Measurements from ENCODE around the gene ERG. TPM values are rescaled to one million over a fixed set of nuclear protein-coding genes. Genes with fewer than 3 reads are reported as not detected.

The ERG gene
- total RNA-seq, 1 experiment from 2014 or later, result 0.11 TPM

DNA sequence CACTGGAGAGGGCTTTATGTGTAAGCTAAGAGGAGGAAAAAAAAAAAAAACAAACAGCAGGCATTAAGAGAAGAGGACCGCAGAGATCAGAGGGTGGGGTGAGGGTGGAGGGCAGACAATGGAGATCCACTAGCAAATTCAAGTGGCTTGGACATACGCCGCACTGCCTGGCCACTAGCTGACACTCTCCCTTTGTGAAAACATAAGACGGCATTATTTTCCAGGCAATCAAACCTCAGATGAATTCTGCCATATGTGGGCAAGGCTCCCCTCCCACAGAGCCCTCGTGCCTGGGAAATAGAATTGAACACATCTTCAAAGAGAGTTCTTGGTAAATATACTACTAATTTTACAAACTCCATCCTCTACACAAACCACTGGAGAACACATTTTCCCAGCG, 53.6 kb downstream of the ERG start:
- Mint-ChIP-seq H3K9me3 (no peaks in the 10 kb centered on the region; a peak in 2 of 5 replicates), H3K27me3 (ENCODE audit: low read depth) (peaks cover 72% of the 10 kb centered on the region), H3K4me1 (peaks cover 13 to 14% of the 10 kb centered on the region in 2 experiments), H3K4me3 (no peak overlapping the region), H3K27ac (no peak overlapping the region), H3K36me3 (ENCODE audit: insufficient read depth in 1 of 3, low read depth in 3 of 3) (no peaks in the 10 kb centered on the region)
- Histone ChIP-seq H3K79me1 (ENCODE audit: insufficient read depth, low read depth, low read length, poor library complexity, severe bottlenecking) (no peaks in the 10 kb centered on the region), H2AFZ (ENCODE audit: low read length) (no peak overlapping the region), H3K23me2 (ENCODE audit: insufficient read length, low read depth, low read length, poor library complexity, severe bottlenecking) (no peaks in the 10 kb centered on the region), H4K91ac (ENCODE audit: insufficient read length, low read depth, low read length) (no peak overlapping the region), H3K4me2 (ENCODE audit: insufficient read depth, insufficient read length, low read length) (no peak overlapping the region), H3K18ac (ENCODE audit: insufficient read length, low read depth, low read length) (no peak overlapping the region), H4K8ac (replicated peaks; ENCODE audit: insufficient read length, low read depth, low read length) (no peak overlapping the region), H3K27ac (ENCODE audit: insufficient read length, low read depth, low read length) (no peak overlapping the region), H3K79me2 (ENCODE audit: insufficient read depth, low read length) (no peaks in the 10 kb centered on the region), H3T11ph (ENCODE audit: low read length) (no peak overlapping the region), H3K56ac (ENCODE audit: insufficient read length, low read depth, low read length) (no peak overlapping the region), H2BK12ac (ENCODE audit: insufficient read length, low read depth, low read length) (no peak overlapping the region), H2BK5ac (ENCODE audit: insufficient read length, low read length) (no peak overlapping the region), H2BK120ac (ENCODE audit: low read depth, low read length, poor library complexity, severe bottlenecking) (no peak overlapping the region), H2BK20ac (ENCODE audit: low read depth, low read length, poor library complexity, severe bottlenecking) (no peak overlapping the region), H3K27me3 (ENCODE audit: insufficient read depth, low read length) (peaks cover 7% of the 10 kb centered on the region; the same call in 1 of the 2 replicates), H4K5ac (ENCODE audit: insufficient read length, low read depth, low read length) (no peak overlapping the region), H2AK5ac (ENCODE audit: insufficient read length, low read length) (no peak overlapping the region), H3K23ac (ENCODE audit: insufficient read length, low read depth, low read length) (no peak overlapping the region), H3K4ac (ENCODE audit: low read depth, low read length) (no peak overlapping the region), H4K20me1 (ENCODE audit: control insufficient read depth, insufficient read depth, insufficient read length) (no peaks in the 10 kb centered on the region), H3K14ac (ENCODE audit: insufficient read depth, low read length) (no peak overlapping the region), H3K9ac (ENCODE audit: extremely low read depth, insufficient read length, low read length) (no peak overlapping the region), H3K4me1 (ENCODE audit: insufficient read depth, low read length) (no peaks in the 10 kb centered on the region), H3K9me3 (ENCODE audit: control insufficient read depth, low read depth, low read length) (no peaks in the 10 kb centered on the region), H2BK15ac (ENCODE audit: low read depth, low read length) (no peak overlapping the region)
- no CpG with 5 or more reads among the region's 6 CpGs for WGBS (ENCODE audit: extremely low coverage, insufficient read length, low lambda C conversion rate)
- TF ChIP-seq, protein P1, sequence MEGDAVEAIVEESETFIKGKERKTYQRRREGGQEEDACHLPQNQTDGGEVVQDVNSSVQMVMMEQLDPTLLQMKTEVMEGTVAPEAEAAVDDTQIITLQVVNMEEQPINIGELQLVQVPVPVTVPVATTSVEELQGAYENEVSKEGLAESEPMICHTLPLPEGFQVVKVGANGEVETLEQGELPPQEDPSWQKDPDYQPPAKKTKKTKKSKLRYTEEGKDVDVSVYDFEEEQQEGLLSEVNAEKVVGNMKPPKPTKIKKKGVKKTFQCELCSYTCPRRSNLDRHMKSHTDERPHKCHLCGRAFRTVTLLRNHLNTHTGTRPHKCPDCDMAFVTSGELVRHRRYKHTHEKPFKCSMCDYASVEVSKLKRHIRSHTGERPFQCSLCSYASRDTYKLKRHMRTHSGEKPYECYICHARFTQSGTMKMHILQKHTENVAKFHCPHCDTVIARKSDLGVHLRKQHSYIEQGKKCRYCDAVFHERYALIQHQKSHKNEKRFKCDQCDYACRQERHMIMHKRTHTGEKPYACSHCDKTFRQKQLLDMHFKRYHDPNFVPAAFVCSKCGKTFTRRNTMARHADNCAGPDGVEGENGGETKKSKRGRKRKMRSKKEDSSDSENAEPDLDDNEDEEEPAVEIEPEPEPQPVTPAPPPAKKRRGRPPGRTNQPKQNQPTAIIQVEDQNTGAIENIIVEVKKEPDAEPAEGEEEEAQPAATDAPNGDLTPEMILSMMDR (conservative IDR thresholded peaks at IDR 0.05), result no peak
- no peak for DNase-seq

Data from H9 (cell line).